CD4-positive, alpha-beta T cell treated with Interferon gamma for 1 hour (primary cell): Measurements from ENCODE around the gene UNC5B.

Source experiments
- DNase-seq: peaks from one replicate; pipeline ENCODE4 v3.0.0-alpha.2; 2020

Gene UNC5B

GRCh38 chr10:71302874-71303568 is 90.7 kb downstream of the UNC5B start:
- no peak for DNase-seq

GRCh38 chr10:71303569-71303907 is 91.2 kb downstream of the UNC5B start:
- DNase-seq, result no peak

- DNase-seq, result no peak
These were observed 92.5 kb downstream of the UNC5B start for GRCh38 chr10:71304914-71305313.

- DNase-seq, result no peak
These were observed 94.6 kb downstream of the UNC5B start for GRCh38 chr10:71306979-71307378.

- no peak for DNase-seq
These were observed 95.2 kb downstream of the UNC5B start for GRCh38 chr10:71307469-71308085.

- no peak for DNase-seq
These were observed 95.9 kb downstream of the UNC5B start for GRCh38 chr10:71308244-71308643.

- no peak for DNase-seq
These were observed 96.6 kb downstream of the UNC5B start for GRCh38 chr10:71308985-71309384.

- DNase-seq, result no peak
These were observed 97.5 kb downstream of the UNC5B start for GRCh38 chr10:71309919-71310318.

- no peak for DNase-seq
These were observed 99.8 kb downstream of the UNC5B start for GRCh38 chr10:71312220-71312619.

- no peak for DNase-seq
These were observed 100.7 kb downstream of the UNC5B start for GRCh38 chr10:71312811-71313789.

GRCh38 chr10:71314028-71314693 is 101.8 kb downstream of the UNC5B start:
- peak; percentile 53 for DNase-seq

- no peak for DNase-seq
These were observed 102.4 kb downstream of the UNC5B start for GRCh38 chr10:71314694-71315225.

GRCh38 chr10:71316056-71316785 is 103.9 kb downstream of the UNC5B start:
- DNase-seq, result no peak

GRCh38 chr10:71316786-71317160 is 104.4 kb downstream of the UNC5B start:
- DNase-seq, result no peak

GRCh38 chr10:71317739-71318138 is 105.4 kb downstream of the UNC5B start:
- no peak for DNase-seq

GRCh38 chr10:71319042-71319799 is 106.9 kb downstream of the UNC5B start, which contains the start of gene SLC29A3:
Gene SLC29A3, plus strand, starts transcription at chr10:71319259. Its CDS starts 51 bp downstream, at chr10:71319310.
- DNase-seq, result peak; percentile 84

- DNase-seq, result no peak
These were observed 107.5 kb downstream of the UNC5B start for GRCh38 chr10:71319800-71320392.

GRCh38 chr10:71320592-71320991 is 108.2 kb downstream of the UNC5B start:
- no peak for DNase-seq

GRCh38 chr10:71321386-71321785 is 109.0 kb downstream of the UNC5B start:
- no peak for DNase-seq

GRCh38 chr10:71323407-71323806 is 111.0 kb downstream of the UNC5B start:
- DNase-seq, result no peak

- no peak for DNase-seq
These were observed 112.4 kb downstream of the UNC5B start for GRCh38 chr10:71324743-71325142.
